ENCODE measurements around the gene BLID. TPM values are rescaled to one million over a fixed set of nuclear protein-coding genes. Genes with fewer than 3 reads are reported as not detected.
A peak's percentile ranks its signal among the peaks of the same experiment; 100 is the strongest.

The BLID gene
- total and polyA plus RNA-seq, 7 donors: 0.04 to 0.45 TPM; not detected in 5

- Histone ChIP-seq H3K36me3 (ENCODE audit: insufficient read depth in 1 of 2, low read depth in 1 of 2) (no peaks in the 10 kb centered on the region), H3K4me3 (peak overlapping the region; percentile 76), H3K4me1 (peaks cover 11% of the 10 kb centered on the region), H3K27me3 (ENCODE audit: insufficient read depth in 3 of 3, low read length in 2 of 3) (peaks cover 0 to 6% (median 0%) of the 10 kb centered on the region in 3 donors), H3K9me3 (no peaks in the 10 kb centered on the region), H3K27ac (peak overlapping the region; percentile 90)
- intact Hi-C loops (cut with DNase I): loop anchor here (5.0 to 10.0 kb wide), 4 partner anchors 78 to 443 kb away; no protein-coding TSS in a partner anchor
- ATAC-seq (peak; percentile 40 to 77 (median 71)), DNase-seq (peak; percentile 53 to 76)
- WGBS, 3 donors: 7 to 8% (median 7%) methylated on average over 11 of the region's 11 CpGs
- TF ChIP-seq, protein P1, sequence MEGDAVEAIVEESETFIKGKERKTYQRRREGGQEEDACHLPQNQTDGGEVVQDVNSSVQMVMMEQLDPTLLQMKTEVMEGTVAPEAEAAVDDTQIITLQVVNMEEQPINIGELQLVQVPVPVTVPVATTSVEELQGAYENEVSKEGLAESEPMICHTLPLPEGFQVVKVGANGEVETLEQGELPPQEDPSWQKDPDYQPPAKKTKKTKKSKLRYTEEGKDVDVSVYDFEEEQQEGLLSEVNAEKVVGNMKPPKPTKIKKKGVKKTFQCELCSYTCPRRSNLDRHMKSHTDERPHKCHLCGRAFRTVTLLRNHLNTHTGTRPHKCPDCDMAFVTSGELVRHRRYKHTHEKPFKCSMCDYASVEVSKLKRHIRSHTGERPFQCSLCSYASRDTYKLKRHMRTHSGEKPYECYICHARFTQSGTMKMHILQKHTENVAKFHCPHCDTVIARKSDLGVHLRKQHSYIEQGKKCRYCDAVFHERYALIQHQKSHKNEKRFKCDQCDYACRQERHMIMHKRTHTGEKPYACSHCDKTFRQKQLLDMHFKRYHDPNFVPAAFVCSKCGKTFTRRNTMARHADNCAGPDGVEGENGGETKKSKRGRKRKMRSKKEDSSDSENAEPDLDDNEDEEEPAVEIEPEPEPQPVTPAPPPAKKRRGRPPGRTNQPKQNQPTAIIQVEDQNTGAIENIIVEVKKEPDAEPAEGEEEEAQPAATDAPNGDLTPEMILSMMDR (IDR thresholded peaks at IDR 0.05): no peak
These were observed 15.3 kb downstream of the BLID start for GRCh38 chr11:122100756-122101080.

- TF ChIP-seq, protein P1 (IDR thresholded peaks at IDR 0.05): no peak
- DNase-seq: peak; percentile 67 to 73
- H3K4me1 ChIP-seq: peaks cover 11% of the 10 kb centered on the region
- peak overlapping the region; percentile 90 for H3K27ac ChIP-seq
- H3K36me3 ChIP-seq (ENCODE audit: insufficient read depth in 1 of 2, low read depth in 1 of 2): no peaks in the 10 kb centered on the region
- peak overlapping the region; percentile 76 for H3K4me3 ChIP-seq
- H3K9me3 ChIP-seq: no peaks in the 10 kb centered on the region
- WGBS, 3 donors: 3 to 8% (median 6%) methylated on average over 25 to 27 of the region's 27 CpGs
- ATAC-seq: peak; percentile 48 to 67 (median 54)
- peaks cover 0 to 6% (median 0%) of the 10 kb centered on the region in 3 donors for H3K27me3 ChIP-seq (ENCODE audit: insufficient read depth in 3 of 3, low read length in 2 of 3)
- intact Hi-C loops (cut with DNase I): loop anchor here (5.0 to 10.0 kb wide), 4 partner anchors 78 to 443 kb away; no protein-coding TSS in a partner anchor
These were observed 15.8 kb downstream of the BLID start for GRCh38 chr11:122100037-122100755.

GRCh38 chr11:122099374-122100036 lies 16.5 kb downstream of the BLID start:
- WGBS, 3 donors: 17 to 24% (median 19%) methylated on average over 13 of the region's 13 CpGs
- TF ChIP-seq, protein P1 (IDR thresholded peaks at IDR 0.05): no peak
- no peaks in the 10 kb centered on the region for H3K36me3 ChIP-seq (ENCODE audit: insufficient read depth in 1 of 2, low read depth in 1 of 2)
- H3K9me3 ChIP-seq: no peaks in the 10 kb centered on the region
- peak in 3 of 4 donors; percentile 39 to 49 (median 48) for ATAC-seq
- intact Hi-C loops (cut with DNase I): loop anchor here (5.0 to 10.0 kb wide), 4 partner anchors 77 to 442 kb away; no protein-coding TSS in a partner anchor
- peak overlapping the region; percentile 90 for H3K27ac ChIP-seq
- H3K4me3 ChIP-seq: peak overlapping the region; percentile 76
- DNase-seq: no peak
- peaks cover 11% of the 10 kb centered on the region for H3K4me1 ChIP-seq
- peaks cover 0 to 6% (median 0%) of the 10 kb centered on the region in 3 donors for H3K27me3 ChIP-seq (ENCODE audit: insufficient read depth in 3 of 3, low read length in 2 of 3)

GRCh38 chr11:122098261-122098980 lies 17.6 kb downstream of the BLID start:
- Histone ChIP-seq H3K4me1 (peaks cover 19% of the 10 kb centered on the region), H3K9me3 (no peaks in the 10 kb centered on the region), H3K27me3 (ENCODE audit: insufficient read depth in 3 of 3, low read length in 2 of 3) (peaks cover 0 to 6% (median 0%) of the 10 kb centered on the region in 3 donors), H3K27ac (peak overlapping the region; percentile 90), H3K4me3 (peak overlapping the region; percentile 76), H3K36me3 (ENCODE audit: insufficient read depth in 1 of 2, low read depth in 1 of 2) (no peaks in the 10 kb centered on the region)
- 22 to 37% (median 25%) methylated on average over 7 of the region's 7 CpGs for WGBS, 3 donors
- TF ChIP-seq, protein P1 (IDR thresholded peaks at IDR 0.05): no peak
- intact Hi-C loops (cut with DNase I): no loop called here
- ATAC-seq: no peak
- no peak for DNase-seq
